ENCODE results near the gene PYGO2.

The PYGO2 gene, protein sequence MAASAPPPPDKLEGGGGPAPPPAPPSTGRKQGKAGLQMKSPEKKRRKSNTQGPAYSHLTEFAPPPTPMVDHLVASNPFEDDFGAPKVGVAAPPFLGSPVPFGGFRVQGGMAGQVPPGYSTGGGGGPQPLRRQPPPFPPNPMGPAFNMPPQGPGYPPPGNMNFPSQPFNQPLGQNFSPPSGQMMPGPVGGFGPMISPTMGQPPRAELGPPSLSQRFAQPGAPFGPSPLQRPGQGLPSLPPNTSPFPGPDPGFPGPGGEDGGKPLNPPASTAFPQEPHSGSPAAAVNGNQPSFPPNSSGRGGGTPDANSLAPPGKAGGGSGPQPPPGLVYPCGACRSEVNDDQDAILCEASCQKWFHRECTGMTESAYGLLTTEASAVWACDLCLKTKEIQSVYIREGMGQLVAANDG

GRCh38 chr1:154961207-154962155 is at the start of gene PYGO2:
Gene PYGO2 (minus strand): TSS chr1:154961782. CDS start chr1:154961576, 206 bp downstream.
- TF ChIP-seq CTCF (IDR thresholded peaks at IDR 0.05; ENCODE audit: low read depth, low read length) = no peak; the same call in 1 of the 2 replicates
- no peak for DNase-seq (ENCODE audit: extremely low read depth, low read depth)

DNA sequence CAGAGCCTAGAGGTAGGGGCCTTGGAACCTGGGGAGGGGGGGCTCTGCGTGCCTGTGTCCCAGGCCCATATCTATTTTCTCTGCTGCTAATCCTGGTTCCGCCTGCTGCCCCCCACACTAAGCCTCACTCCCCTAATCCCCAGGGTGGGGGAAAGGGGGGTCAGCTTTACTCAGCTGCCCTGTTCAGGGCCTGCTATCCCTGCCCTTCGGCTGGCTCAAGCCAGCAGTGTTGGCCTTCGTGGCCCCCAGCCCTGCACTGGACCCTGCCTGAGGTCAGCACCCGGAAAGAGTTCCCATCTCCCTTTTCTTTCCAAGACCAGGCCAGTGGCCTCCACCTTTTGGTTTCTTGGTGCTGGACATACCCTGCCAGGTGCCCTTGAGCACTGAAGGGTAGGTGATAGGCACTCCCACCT is 49.4 kb upstream of the PYGO2 start:
- no peak for DNase-seq (ENCODE audit: extremely low read depth, low read depth)
- TF ChIP-seq CTCF (IDR thresholded peaks at IDR 0.05; ENCODE audit: low read depth, low read length) = no peak

GRCh38 chr1:155010211-155010918 is 48.8 kb upstream of the PYGO2 start:
- DNase-seq (ENCODE audit: extremely low read depth, low read depth) = no peak
- TF ChIP-seq CTCF (IDR thresholded peaks at IDR 0.05; ENCODE audit: low read depth, low read length) = no peak

DNA sequence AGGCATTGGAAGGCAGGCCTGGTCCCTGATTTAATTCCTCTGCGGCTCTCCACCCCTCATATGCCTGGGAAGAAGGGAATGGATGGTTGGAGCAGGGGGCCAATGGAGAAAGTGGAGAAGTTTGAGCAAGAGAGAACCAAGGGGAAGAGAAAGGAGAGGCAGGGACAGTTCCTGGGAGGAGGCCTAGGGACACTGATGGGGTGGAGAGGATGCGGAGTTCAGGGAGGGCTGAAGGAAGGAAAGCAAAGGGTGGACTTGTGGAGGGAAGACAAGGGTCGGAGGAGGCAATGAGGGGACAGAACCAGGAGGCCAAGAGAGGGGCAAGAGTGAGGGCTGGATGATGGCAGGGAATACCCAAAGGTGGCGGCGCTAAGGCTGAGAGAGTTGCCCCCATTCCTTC is 48.2 kb upstream of the PYGO2 start:
- no peak for DNase-seq (ENCODE audit: extremely low read depth, low read depth)
- no peak for TF ChIP-seq CTCF (IDR thresholded peaks at IDR 0.05; ENCODE audit: low read depth, low read length)

- TF ChIP-seq CTCF (IDR thresholded peaks at IDR 0.05; ENCODE audit: low read depth, low read length) = no peak
- no peak for DNase-seq (ENCODE audit: extremely low read depth, low read depth)
These were observed 47.7 kb upstream of the PYGO2 start for GRCh38 chr1:155009221-155009711.

DNA sequence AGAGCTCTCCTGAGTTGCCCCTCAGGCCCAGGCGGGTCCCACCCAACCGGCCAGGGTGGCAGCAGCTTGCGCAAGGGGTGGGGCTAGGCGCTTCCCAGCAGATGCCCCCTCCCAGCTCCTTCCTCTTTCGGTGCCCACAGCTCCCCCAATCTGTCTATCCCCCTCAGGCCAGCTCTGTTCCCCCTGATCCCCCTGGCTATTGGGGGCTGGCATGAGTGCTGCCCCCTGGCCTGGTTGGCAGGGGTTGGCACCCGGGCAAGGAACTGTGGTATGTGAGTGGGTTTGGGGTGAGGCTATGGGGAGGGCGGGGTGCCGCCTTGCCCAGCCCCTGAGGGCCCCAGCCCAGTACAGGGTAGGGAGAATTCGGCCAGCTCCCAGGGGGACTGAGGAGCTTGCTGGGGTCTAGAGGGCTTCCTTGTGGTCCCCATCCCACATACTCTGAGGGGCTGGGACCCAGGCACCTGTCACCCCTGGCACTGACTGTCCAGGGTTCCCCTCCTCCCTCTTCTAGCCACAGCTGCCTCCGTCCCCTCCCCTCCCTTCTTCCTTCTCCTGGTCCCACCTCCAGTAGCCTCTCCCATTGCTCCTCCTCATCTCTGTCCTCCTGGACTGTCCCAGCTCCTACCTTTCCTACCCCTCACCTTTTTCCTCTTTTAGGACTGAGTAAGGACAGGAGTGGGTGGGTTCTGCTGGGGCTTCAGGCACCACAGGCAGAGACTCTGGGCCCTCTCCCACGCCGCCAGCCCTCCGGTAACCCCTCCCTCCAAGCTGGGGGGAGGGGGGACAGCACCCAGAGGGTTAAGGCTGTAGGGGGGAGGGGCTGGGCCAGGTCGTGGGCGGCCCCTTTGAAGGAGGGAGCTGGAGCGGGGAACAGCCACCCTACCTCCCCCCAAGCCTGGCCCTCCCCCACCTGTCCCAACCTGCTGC is 46.7 kb upstream of the PYGO2 start:
- no peak for TF ChIP-seq CTCF (IDR thresholded peaks at IDR 0.05; ENCODE audit: low read depth, low read length)
- DNase-seq (ENCODE audit: extremely low read depth, low read depth) = no peak
